ENCODE data around the gene KCNMA1.
"Not testable (repeated sequence)": the region's sequence is repeated elsewhere in the genome, so short reads cannot be mapped to it uniquely, and the experiment has no call there.

The KCNMA1 gene

DNA sequence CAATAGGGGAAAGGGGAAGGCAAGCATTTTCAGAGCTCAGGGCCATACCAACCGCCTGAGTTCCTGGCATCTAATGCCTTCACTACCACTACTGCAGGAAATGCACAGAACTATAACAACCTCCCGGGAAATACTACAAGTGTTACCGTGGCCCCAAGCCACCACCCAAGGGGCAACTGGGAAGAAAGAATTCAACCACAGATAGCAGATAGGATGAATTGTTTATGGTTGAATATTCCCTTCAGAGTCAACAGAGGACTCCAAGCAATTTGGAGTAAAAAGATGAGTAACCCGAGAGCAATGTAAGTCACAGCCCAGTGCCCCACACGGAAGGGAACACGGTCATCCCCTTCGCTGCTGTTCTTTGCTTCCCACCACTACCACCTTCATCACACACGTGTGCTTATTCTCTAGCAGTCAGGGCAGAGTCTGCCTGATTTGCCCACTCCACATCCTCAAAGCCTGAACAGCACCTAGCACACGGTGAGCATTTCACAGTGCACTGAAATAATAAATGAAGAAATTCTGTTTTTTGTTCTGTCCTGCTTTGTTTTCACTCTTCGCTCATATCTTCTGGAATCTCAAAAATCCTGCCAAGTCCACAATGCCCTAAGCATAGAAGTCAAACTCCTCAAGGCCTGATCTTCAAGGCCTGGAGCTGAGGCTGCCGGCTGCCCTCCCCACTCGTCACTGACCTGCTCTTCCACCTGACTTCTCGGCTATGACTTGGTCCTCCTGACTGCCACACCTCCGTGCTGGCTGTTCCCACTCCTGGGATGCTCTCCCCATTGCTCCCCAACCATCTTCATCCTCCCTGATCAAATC lies 221.1 kb downstream of the KCNMA1 start:
- no peak for DNase-seq (ENCODE audit: low spot score)

DNA sequence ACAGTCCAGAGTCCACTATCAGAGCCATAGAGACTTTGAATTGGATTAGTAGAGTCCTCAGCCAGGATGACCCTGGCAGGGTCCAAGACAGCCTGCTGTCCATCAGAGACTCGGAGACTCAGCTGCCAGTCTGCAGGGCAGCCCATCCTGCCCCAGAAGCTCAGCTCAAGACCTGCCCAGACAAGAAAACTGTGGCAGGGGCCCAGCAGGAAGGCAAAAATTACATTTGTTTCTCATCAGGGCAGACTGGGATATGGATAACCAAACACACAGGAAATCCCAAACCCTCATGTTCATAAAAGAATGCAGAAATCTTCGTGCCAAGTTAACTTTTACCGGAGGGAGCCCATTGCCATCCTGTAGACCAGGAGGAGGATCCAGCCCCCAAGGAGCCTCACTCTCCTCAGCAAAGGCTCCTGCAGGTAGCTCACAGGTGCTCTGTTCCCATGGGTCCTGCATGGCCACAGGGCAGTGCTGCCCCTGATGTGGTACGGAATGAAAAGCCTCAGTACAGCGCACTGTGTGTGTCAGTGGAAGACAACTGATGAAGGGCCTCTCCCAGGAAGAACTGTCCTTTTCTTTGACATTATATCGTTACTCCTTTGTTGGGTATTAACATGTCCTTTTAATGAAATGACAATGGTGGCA lies 222.2 kb downstream of the KCNMA1 start:
- no peak for DNase-seq (ENCODE audit: low spot score)

DNA sequence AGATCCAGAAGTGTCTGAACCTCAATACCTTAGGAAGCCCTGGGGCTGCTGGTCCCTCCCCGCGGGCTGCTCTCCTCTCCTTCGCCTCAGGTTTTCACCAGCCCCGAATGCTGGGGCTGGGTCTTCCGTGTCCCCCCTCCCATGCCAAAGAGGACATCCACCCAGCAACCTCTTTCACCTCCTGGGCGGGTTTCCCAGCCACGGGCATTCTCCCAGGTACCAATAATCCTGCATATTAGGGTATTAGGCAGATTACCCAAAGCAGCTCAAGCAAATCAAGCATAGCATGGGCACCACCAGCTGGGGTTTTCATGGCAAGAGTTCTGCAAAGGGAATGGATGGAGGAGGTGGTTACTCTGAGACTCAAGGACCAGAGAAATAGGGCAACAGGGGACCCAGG lies 224.4 kb downstream of the KCNMA1 start:
- no peak for DNase-seq (ENCODE audit: low spot score)

DNA sequence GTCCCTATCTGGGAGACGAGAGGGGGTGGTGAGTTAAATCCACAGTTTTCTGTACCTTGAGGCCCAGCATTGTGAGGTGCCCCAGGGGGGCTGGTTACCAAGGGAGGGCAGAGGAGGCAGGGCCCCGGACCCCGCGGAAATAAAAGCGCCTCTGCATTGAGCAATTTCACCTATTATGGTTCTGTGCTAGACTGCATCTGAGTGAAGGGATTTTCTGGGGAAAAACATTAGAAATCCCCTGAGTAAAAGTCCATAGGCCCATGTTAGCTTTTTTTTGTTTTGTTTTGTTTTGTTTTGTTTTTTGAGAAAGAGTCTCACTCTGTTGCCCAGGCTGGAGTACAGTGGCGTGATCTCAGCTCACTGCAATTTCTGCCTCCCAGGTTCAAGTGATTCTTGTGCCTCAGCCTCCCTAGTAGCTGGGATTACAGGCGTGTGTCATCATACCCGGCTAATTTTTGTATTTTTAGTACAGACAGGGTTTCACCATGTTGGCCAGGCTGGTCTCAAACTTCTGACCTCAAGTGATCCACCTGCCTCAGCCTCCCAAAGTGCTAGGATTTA lies 225.0 kb downstream of the KCNMA1 start:
- DNase-seq (ENCODE audit: low spot score) = not testable (repeated sequence)

DNA sequence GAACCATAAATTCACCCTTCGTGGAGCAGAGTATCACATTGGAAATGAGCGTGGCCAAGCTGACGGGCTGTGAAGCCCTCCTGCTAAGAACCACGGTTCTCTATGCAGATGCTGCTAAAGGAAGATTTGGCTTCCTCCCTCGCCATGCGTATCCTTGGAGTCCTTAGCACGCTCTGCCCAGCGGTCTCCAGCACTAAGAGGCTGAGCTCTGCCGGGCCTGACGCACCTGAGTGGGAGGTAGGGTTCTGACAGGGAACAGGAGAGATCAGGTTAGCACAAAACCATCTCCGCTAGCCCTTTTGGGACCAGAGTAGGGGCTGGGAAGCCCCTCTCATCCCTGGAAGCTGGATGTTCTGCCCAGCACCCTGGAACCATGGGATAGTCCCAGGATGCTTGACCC lies 225.8 kb downstream of the KCNMA1 start:
- no peak for DNase-seq (ENCODE audit: low spot score)

DNA sequence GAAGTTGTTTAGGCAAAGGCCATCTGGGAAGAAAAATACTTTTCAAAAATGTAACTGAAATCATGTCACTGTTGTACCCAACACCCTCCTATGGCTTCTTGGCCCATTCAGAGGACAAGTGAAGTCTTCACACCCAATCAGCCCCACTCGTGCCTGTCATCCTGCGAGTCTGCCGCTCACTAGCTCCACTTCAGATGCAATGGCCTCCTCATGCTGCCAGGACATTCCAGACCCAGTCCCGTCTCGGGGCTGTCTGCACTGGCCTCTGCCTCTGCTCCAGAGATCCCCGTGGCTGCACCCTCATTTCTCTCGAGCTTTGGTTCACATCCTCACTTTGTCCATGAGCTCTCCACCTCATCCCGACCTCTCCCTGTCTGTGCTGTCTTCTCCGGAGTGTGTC lies 227.1 kb downstream of the KCNMA1 start:
- DNase-seq (ENCODE audit: low spot score) = no peak

DNA sequence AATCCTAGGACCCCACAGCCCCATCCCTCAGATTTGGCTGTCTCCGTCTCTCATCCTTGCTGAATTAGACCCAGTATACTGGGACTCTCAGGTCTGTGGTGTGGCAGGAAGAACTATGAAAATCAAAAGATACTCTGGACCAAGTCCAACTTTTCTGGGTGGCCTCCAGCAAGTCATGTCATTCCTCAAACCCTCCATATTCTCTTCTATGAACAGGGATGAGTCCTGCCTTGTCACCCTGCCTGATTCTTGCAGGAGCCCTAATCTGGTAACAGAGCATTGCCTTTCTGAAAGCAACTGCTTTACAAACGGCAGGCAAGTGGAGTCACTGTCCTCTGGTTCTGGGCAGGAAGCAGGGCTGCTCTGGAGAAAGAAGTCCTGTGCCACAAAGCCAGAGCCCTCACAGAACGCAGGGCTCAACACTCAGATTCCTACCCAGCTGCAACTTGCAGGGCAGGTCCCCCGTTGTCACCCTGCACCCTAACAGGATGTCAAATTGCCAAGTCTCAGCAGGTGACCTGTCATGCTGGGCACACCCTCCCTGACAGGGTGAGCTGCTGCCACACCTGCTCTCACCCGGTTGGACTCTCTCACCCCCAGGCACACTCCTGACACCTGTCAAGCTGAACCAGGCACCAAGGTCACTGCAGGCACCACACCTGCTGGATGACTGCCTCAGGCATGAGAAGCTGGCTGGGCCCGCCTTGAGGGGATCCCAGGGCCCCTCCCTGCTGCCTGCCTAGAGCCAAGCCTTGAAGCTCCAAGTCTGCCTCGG lies 227.7 kb downstream of the KCNMA1 start:
- no peak for DNase-seq (ENCODE audit: low spot score)

DNA sequence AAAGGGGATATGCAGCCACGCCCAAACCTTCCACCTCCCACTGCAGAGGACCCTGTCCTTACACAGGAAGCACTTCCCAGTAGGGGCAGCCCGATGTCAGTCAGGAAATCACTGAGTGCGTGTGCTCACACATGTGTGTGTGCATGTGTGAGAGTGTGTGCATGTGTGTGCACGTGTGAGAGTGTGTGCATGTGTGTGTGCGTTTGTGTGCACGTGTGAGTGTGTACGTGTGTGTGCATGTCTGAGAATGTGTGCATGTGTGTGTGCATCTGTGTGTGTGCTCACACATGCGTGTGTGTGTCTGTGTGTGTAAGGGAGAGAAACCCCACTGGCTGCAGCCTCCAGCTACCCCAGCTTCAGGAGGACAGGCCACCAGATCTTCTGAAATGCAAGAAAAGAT lies 229.3 kb downstream of the KCNMA1 start:
- DNase-seq (ENCODE audit: low spot score) = no peak

DNA sequence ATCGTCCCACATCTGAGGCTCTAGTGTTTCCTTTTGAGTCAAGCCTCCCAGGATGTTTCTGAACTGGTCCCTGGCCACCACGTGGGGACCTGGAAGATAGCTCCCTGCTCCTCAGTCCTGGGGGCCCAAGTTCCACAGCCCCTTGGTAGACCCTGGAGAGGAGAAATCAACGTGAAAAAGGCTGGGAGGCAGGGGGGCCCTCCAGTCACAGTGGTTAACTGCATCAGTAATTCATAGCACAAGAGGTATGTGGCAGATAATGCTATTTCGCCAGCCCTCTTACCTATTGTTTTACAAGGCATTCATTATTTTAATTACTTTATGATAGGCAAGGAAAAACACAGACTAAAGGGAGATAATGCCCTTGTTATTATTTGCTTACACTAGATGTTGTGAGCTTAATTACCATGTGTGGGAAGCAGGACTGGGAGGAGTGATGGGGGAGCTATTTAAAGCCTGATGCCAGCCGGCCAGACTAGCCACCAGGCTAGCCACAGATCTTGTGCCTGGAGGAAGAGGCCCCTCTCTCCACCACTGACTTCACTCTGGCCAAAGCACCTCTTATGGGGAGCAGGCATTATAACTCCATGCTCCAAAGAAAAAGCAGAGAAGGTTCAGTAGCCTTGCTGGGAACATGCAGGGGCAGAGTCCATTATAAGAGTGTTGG lies 230.7 kb downstream of the KCNMA1 start:
- no peak for DNase-seq (ENCODE audit: low spot score)

DNA sequence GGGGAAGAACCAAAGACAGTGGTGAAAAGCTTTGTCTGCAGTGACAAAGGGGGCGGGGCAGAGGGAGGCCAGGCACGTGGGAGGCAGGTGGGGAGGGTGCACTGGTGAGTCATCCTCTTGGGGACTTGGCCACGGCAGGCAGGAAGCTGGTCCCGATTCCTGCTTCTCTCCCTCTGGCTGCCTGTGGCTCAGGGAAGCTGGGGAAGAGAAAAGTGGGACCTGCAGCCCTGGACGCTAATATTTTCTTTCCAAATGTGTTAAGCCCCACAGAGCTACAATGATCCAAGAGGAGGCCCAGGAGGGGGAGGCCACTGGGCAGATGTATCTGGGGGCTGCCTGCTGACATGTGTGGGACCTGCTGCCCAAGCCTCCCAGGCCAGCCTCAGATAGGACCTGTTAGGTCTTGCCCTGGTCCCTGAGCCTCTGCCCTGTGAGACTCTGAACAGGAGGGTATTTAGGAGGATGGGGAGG lies 231.8 kb downstream of the KCNMA1 start:
- DNase-seq (ENCODE audit: low spot score) = no peak

DNA sequence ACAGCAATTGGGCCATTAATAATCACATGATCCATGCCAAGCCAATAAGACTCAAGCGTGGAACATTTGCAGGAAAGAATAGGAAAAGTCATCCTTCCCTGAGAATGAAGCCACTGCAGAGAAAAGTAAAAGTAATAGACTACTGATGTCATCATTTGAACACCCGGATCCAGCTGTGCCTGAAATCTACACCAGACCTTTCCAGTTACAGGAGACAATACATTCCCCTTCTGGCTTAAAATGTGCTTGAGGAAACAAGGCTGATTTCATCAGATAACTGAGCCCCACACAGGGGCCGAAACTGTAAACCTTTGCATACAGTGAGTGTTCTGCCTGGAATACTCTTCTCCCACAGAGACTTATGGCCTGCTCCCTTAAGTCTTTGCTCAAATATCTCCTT lies 232.8 kb downstream of the KCNMA1 start:
- DNase-seq (ENCODE audit: low spot score) = no peak

DNA sequence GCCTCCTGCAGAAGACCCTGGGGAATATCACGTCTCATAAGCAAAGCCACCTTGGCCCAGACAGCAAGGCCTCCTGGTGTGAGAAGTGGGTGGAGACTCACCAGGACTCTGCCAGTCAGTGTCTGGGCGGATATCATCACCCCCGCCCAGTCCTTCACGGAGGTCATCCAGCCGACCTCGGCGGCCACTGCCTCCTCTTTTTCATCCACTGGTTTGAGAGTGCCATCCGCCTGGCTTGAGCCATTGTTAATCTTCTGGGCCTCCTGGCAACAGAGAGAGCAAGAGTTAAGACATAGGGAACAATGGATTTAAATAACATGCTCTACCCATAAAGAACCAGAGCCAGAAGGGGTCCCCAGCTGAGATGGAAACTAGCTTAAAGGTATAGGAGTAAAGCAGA lies 233.8 kb downstream of the KCNMA1 start:
- no peak for DNase-seq (ENCODE audit: low spot score)

DNA sequence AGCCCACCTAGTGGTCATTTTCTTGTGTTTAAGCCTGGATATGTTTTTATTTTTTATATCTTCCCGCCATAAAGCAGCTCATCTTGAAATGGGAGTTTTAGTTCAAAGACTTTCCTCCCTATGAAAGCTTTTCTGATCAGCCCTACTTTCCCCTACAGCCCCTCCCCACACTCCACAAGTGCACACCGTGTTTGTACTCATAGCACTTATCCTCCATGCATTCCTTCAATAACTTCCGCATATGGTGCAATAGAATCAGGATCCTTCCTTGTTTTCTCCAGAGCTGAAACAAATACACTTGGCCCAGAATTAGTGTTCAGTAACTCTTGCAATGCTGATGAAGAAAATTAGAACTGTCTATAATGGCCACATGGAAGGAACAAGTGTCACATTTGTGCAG lies 235.9 kb downstream of the KCNMA1 start:
- no peak for DNase-seq (ENCODE audit: low spot score)

DNA sequence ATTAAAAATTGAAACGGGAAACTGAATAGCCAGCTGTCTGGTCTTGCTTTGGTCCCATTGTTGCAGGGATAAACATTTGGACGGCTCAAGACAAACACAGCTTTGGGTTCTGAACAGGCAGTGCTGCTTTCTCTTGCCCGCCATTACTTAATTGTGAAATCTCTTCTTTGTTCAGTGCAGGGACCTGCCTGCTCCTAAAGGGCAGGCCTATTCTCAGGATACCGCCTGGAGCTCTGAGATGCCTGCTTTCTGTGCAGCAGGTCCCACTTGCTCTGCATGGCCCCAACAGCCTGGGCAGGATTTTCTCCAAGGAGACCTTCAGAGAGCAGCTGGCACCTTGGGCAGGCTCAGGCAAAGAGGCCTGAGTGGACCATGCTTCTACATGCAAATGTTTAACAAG lies 237.6 kb downstream of the KCNMA1 start:
- DNase-seq (ENCODE audit: low spot score) = no peak

DNA sequence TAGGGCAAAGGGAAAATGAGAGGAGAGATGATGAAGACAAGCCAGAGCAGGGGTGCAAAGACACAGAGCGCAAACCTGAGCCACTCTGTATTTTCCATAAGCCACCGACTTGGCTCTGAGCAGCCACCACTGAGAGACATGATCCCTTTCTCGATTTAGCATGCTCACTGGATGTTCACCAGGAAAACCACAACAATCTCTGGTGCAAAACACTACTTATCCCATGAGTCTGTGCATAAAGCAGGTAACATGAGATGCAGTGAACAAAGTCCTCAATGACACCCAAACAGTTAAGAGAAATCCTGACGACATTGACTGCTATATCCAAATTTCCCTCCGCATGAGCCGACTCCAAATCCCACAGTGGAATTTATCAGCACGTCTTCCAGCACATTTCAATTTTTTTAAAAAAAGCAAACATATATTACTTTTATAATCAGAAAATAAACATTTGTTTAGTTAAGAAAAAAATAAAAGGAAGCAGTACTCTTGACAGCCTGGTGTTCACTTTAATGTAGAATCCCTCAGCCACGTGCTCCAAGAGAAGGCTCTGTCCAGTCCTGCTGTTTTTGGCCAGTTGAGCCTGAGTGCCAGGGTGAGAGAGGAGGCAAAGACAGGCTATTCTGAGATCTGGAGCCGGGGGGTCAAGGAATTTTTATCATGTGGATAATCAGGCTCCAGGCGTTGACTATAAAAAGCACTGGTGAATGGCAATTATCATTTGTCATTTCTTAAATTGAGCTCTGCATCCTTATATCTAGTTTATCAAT lies 238.4 kb downstream of the KCNMA1 start:
- no peak for DNase-seq (ENCODE audit: low spot score)

DNA sequence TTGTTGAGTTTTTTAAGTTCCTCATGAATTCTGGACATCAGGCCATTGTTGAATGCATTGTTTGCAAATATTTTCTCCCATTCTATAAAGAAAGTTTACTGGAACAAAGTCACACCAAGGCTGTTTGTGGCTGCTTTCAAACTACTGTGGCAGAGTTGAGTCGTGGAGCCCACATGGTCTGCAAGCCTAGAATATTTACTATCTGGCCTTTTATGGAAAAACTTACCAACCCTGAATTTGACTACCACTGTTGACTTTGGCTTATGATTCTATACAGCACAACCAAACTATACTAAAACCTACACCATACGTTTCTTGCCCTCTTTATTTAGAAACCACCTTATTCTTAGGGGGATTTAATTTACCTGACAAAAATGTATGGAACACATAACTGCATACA lies 239.1 kb downstream of the KCNMA1 start:
- no peak for DNase-seq (ENCODE audit: low spot score)

DNA sequence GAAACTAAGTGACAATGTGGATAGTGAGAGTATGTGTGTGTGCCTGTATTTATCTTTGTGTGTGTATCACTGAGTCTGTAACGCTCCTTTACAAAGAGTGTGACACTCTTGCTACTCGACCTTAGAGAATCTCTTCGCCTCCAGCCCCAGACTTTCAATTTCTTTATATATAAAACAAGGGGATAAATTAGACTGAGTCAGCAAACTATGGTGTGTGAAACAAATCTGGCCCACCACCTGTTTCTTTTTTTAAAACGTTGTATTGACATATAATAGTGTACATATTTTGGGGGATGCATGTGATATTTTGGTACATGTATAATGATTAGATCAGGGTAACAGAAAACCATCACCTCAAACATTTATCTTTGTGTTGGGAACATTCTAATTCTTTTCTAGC lies 240.5 kb downstream of the KCNMA1 start:
- DNase-seq (ENCODE audit: low spot score) = no peak

DNA sequence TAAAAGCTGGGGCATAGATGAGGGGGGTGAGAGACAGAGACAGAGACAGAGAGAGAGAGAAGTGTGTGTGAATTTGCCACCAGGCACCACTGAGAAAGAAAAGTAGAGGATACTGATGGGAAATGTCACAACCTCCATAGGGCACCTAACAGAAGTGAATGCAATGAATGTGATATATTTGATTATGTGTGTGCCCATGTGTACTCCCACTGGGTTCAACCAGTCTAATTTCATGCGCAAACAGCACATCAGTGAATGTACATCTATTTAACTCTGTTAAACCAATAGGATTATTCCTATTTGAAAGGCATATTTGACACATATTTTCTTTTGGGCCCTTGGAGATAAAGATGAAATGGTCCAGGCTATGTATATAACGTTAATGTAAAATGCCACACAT lies 241.3 kb downstream of the KCNMA1 start:
- no peak for DNase-seq (ENCODE audit: low spot score)

DNA sequence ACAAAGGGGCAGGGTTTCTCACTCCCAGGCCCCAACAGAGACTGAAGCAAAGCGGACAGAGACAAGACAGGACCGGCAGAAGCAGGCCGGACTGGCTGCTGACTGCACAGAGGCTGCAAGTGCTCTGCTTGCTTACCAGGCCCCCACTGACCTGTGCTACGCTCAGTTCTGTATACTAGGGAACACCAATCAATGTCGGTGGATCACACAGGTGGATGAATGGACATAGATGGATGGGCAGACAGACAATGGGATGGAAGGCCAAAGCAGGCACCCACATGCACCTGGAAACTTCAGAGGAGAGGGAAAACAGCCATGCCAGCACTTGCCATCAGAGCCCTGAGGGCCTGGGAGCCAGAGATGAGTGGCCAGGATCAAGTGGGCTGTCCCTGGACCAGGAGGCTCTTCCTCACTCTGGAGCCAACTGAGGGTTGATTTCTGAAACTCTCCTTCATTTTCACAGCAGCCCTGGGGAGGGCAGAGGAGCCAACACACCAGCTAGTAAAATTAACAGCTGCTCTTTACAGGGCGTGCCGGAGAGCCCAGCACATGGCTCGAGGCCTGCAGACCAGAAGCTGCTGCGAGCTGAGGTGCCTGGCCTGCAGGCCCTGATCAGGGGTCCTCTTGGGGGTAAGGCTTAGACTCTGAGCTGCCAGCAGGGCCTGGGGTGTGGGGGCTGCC lies 243.6 kb downstream of the KCNMA1 start:
- DNase-seq (ENCODE audit: low spot score) = no peak

DNA sequence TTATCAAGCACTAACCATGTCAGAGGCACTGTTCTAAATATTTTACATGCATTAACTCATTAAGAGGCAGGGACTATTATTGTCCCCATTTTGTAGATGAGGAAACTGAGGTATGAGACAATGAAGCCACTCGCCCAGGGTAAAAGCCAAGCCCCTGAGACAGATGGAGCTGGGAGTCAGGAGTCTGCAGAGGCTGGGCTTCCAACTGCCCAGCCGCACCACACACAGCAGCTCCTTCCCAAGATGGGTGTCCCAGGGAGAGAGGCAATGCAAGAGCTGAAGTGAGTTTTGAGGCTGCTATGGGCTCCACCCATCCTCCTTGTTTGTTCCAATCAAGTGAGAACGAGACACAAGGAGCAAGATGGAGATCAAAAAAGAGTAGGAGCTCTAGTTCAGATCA lies 244.2 kb downstream of the KCNMA1 start:
- DNase-seq (ENCODE audit: low spot score) = no peak

DNA sequence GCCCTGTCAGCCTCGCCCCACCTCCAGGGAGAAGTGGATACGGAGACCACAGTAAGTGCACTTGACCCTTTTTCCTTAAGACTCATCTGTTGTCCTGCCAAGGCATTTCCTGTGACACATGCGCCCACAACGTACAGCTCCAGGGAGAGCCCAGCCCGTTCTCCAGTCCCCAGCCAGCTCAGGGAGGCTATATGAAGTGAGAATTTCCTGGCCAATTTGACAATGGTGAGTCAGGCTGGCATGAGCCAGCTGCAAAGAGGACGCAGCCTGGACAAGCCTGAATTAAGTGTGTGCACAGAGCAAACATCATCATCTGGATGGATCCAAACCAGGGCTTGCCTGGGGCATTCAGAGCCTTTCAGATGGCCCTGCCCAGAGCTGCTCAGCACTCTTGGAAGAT lies 244.8 kb downstream of the KCNMA1 start:
- DNase-seq (ENCODE audit: low spot score) = no peak

Measured in left forelimb (tissue), 1 donor.